Suprapubic skin (tissue), 4 donors: Measurements from ENCODE around the gene PELI2. TPM values are rescaled to one million over a fixed set of nuclear protein-coding genes. Genes with fewer than 3 reads are reported as not detected.

Experiments
- DNase-seq, 2 donors: peaks; one replicate each; pipeline ENCODE4 v3.0.0-alpha.2; 2019; ENCODE audit warnings: low spot score in 2 of 2
- H3K27ac ChIP-seq: fragments of 200-600 bp; sonication (generic); one replicate; pipeline ENCODE4 v1.5.1; 2019
- H3K27me3 ChIP-seq: fragments of 200-600 bp; sonication (generic); one replicate; pipeline ENCODE4 v1.5.1; 2019
- H3K36me3 ChIP-seq: fragments of 200-600 bp; sonication (generic); one replicate; pipeline ENCODE4 v1.5.1; 2019
- H3K4me1 ChIP-seq: fragments of 200-600 bp; sonication (generic); one replicate; pipeline ENCODE4 v1.5.1; 2019
- H3K4me3 ChIP-seq: fragments of 200-600 bp; sonication (generic); one replicate; pipeline ENCODE4 v1.5.1; 2019; ENCODE audit warnings: mild to moderate bottlenecking
- H3K9me3 ChIP-seq: fragments of 200-600 bp; sonication (generic); one replicate; pipeline ENCODE4 v1.5.1; 2019
- CTCF ChIP-seq, 2 donors: fragments of 200-600 bp in 1 of 2; fragments of 450-650 bp in 1 of 2; sonication (generic) in 1 of 2; IDR thresholded peaks; one replicate each; pipeline ENCODE4 v1.5.1; 2016 to 2019; ENCODE audit warnings: antibody characterized with exemption in 2 of 2, mild to moderate bottlenecking in 1 of 2, moderate library complexity in 1 of 2
- EP300 ChIP-seq: sonication (generic); formaldehyde crosslinking; IDR thresholded peaks from one replicate; pipeline ENCODE4 v1.6.1; 2017; ENCODE audit warnings: antibody characterized with exemption
- POLR2A ChIP-seq, 2 donors: fragments of 450-650 bp; IDR thresholded peaks; one replicate each; pipeline ENCODE4 v1.6.1; 2017; ENCODE audit warnings: antibody characterized with exemption in 2 of 2, mild to moderate bottlenecking in 2 of 2, moderate library complexity in 2 of 2
- POLR2AphosphoS5 ChIP-seq, 3 donors: sonication (generic); formaldehyde crosslinking; IDR thresholded peaks; one replicate each; pipeline ENCODE4 v1.6.1; 2017; ENCODE audit warnings: antibody characterized with exemption in 3 of 3
- WGBS: methylation state at CpG from one replicate; pipeline ENCODE4 v1.1.5; 2018; 5-methylcytosine and 5-hydroxymethylcytosine counted together
- total RNA-seq, 4 donors: library from RNA; depleted of rRNA; stranded (reverse); fragments of >200 nt; gene quantifications; one replicate each; pipeline ENCODE4 v1.1.0, GENCODE V29; 2016

Gene PELI2
- total RNA-seq, 4 donors from 2014 or later, result 6.9 to 19.4 (median 12.6) TPM

GRCh38 chr14:56195223-56195622 lies 77.0 kb downstream of the PELI2 start:
- no peaks in the 10 kb centered on the region for H3K36me3 ChIP-seq
- no peaks in the 10 kb centered on the region for H3K9me3 ChIP-seq
- H3K4me1 ChIP-seq, result peaks cover 22% of the 10 kb centered on the region
- DNase-seq, result no peak
- H3K4me3 ChIP-seq, result no peak overlapping the region
- H3K27me3 ChIP-seq, result no peaks in the 10 kb centered on the region
- TF ChIP-seq EP300, result no peak
- no peak for TF ChIP-seq CTCF (IDR thresholded peaks at IDR 0.05)
- no peak for TF ChIP-seq POLR2A (IDR thresholded peaks at IDR 0.05)
- TF ChIP-seq POLR2AphosphoS5 (IDR thresholded peaks at IDR 0.05), result no peak
- H3K27ac ChIP-seq, result peak overlapping the region; percentile 39
- WGBS, result 75% methylated on average over 5 of the region's 5 CpGs

- WGBS, result 64% methylated on average over 6 of the region's 6 CpGs
- TF ChIP-seq POLR2A (IDR thresholded peaks at IDR 0.05) (no peak), CTCF (IDR thresholded peaks at IDR 0.05) (no peak), EP300 (no peak), POLR2AphosphoS5 (IDR thresholded peaks at IDR 0.05) (no peak)
- Histone ChIP-seq H3K9me3 (no peaks in the 10 kb centered on the region), H3K27me3 (no peaks in the 10 kb centered on the region), H3K4me1 (peaks cover 23% of the 10 kb centered on the region), H3K27ac (peak overlapping the region; percentile 39), H3K4me3 (no peak overlapping the region), H3K36me3 (no peaks in the 10 kb centered on the region)
- DNase-seq, result no peak
Observed at GRCh38 chr14:56195704-56196103, 77.5 kb downstream of the PELI2 start.

GRCh38 chr14:56196274-56196673 lies 78.1 kb downstream of the PELI2 start:
- H3K4me1 ChIP-seq, result peaks cover 23% of the 10 kb centered on the region
- no peak overlapping the region for H3K4me3 ChIP-seq
- no peaks in the 10 kb centered on the region for H3K27me3 ChIP-seq
- WGBS, result 53% methylated on average over 2 of the region's 2 CpGs
- no peaks in the 10 kb centered on the region for H3K36me3 ChIP-seq
- H3K27ac ChIP-seq, result peak overlapping the region; percentile 39
- no peak for DNase-seq
- H3K9me3 ChIP-seq, result no peaks in the 10 kb centered on the region
- TF ChIP-seq EP300, result no peak
- TF ChIP-seq POLR2AphosphoS5 (IDR thresholded peaks at IDR 0.05), result no peak
- TF ChIP-seq CTCF (IDR thresholded peaks at IDR 0.05), result no peak
- TF ChIP-seq POLR2A (IDR thresholded peaks at IDR 0.05), result no peak

- 96% methylated on average over 1 of the region's 1 CpG for WGBS
- Histone ChIP-seq H3K27ac (no peak overlapping the region), H3K36me3 (no peaks in the 10 kb centered on the region), H3K4me3 (no peak overlapping the region), H3K4me1 (peaks cover 23% of the 10 kb centered on the region), H3K27me3 (no peaks in the 10 kb centered on the region), H3K9me3 (no peaks in the 10 kb centered on the region)
- no peak for DNase-seq
- no peak for TF ChIP-seq EP300
- no peak for TF ChIP-seq POLR2AphosphoS5 (IDR thresholded peaks at IDR 0.05)
- no peak for TF ChIP-seq POLR2A (IDR thresholded peaks at IDR 0.05)
- no peak for TF ChIP-seq CTCF (IDR thresholded peaks at IDR 0.05)
Observed at GRCh38 chr14:56197150-56197549, 78.9 kb downstream of the PELI2 start.

GRCh38 chr14:56198438-56198837 lies 80.2 kb downstream of the PELI2 start:
- H3K36me3 ChIP-seq, result no peaks in the 10 kb centered on the region
- WGBS, result 93% methylated on average over 2 of the region's 2 CpGs
- no peak for TF ChIP-seq POLR2A (IDR thresholded peaks at IDR 0.05)
- TF ChIP-seq EP300, result no peak
- TF ChIP-seq POLR2AphosphoS5 (IDR thresholded peaks at IDR 0.05), result no peak
- no peak for TF ChIP-seq CTCF (IDR thresholded peaks at IDR 0.05)
- no peaks in the 10 kb centered on the region for H3K9me3 ChIP-seq
- H3K27me3 ChIP-seq, result no peaks in the 10 kb centered on the region
- H3K4me1 ChIP-seq, result peaks cover 23% of the 10 kb centered on the region
- H3K4me3 ChIP-seq, result no peak overlapping the region
- DNase-seq, result no peak
- peak overlapping the region; percentile 64 for H3K27ac ChIP-seq
